Measurements from ENCODE around the gene SCYL3.
"Not testable (repeated sequence)": the region's sequence is repeated elsewhere in the genome, so short reads cannot be mapped to it uniquely, and the experiment has no call there.

Gene SCYL3

DNA sequence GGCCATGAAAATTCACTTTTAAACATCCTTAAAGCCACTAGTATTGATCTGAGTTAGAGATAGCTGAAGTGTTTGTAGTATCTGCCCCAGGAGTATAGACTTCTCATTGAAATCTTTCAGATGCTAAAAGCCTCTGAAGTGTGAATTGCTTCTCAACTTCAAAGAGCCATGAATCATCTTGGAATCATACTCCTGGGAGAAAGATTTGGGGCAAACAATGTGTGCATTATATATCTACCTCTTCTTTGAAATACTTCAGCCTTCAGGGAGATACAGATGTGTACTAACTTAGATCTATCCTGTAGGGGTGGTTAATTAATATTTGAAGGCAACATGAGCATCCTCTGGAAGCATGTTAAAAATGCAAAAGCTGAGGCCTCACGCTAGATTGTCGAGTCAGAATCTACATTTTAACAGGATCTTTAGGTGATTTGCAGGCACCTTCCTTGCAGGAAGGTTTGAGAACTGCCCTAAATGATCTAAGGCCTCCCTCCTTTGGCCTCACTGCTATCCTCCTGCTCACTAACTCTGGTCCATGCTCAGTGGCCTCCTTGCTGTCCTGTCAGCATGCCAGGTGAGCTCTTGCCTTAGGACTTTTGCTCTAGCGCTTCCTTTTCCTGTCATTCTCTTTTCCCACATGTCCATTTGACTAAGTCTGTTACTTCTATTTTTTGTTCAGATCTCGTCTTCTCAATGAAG is 6.0 kb upstream of the SCYL3 start:
- DNase-seq (ENCODE audit: low spot score) = no peak

DNA sequence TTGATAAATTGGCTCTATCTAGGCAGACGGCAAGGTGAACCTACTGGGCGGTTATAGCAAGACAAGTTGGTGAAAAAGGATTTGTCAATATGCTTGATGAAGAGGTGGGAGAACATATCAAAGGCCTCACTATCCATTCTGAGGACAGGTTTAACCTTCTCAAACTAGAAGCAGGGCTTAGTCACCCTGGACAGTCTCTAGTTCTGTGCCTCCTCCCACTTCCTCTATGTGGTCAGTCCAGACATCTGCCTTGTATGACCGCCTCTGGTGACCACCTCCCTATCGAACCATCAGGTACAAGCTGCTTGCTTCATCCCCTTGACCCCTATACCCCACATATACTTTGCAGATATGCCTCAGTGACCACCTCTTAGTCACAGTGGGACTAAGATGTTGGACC is 2.3 kb upstream of the SCYL3 start:
- no peak for DNase-seq (ENCODE audit: low spot score)

DNA sequence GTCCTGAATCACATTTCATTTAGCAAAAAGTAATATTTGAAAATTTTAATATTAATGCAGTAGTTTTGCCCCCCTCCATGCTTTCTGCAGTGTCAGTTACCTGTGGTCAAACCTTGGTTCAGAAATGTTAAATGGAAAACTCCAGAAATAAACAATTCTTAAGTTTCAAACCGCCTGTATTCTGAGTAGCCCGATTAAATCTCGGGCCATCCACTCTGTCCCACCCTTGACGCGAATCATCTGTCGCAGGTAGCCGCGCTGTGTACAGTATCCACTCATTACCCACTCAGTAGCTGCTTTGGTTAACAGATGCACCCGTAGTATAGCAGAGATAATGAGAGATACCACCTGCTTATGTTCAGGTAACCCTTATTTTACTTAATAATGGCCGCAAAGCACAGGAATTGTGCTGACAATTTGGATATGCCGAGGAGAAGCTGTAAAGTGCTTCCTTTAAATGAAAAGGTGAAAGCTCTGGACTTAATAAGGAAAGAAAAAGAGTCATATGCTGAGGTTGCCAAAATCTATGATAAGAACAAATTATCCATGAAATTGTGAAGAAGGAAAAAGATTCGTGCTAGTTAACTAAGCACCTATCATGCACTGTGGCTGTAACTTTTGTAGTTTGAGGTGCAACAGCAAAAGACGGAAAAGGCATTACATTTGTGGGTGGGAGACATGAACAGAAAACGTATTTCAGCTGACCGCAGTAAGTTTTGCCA is 889 bp upstream of the SCYL3 start:
- DNase-seq (ENCODE audit: low spot score) = no peak

DNA sequence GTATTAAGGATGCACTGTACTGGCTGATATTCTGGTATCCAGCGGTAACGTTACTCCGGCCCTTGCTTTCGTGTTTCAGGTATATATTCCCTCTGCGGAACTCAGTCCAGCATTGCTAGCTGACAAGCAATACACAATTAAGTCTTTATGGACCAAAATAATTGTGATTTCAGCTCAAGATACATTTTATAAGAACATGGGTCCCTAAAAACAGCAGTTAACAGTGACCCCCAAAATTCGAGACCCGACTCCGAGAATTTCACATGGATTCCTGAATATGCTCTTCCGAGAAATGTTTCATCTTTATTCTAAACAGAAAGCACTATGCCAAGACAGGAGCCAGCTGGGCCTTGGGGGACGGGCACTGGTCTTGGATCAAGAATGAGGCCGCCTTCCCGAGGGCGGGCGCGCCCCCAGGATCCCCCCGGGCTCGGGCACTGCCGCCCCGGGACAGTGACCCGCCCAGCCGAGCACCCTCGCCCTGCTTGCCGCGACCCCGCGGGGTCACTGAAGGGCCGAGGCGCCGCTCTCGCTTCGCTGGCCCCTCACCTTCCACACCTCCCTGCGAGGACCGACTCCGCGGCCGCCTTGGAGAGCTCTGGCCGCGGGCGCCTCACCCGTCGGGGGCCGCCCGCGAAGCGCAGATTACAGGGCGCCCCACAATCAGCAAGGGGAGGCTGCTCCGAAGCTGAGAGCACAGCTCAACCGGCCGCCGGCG is 610 bp downstream of the SCYL3 start:
- DNase-seq (ENCODE audit: low spot score) = no peak

DNA sequence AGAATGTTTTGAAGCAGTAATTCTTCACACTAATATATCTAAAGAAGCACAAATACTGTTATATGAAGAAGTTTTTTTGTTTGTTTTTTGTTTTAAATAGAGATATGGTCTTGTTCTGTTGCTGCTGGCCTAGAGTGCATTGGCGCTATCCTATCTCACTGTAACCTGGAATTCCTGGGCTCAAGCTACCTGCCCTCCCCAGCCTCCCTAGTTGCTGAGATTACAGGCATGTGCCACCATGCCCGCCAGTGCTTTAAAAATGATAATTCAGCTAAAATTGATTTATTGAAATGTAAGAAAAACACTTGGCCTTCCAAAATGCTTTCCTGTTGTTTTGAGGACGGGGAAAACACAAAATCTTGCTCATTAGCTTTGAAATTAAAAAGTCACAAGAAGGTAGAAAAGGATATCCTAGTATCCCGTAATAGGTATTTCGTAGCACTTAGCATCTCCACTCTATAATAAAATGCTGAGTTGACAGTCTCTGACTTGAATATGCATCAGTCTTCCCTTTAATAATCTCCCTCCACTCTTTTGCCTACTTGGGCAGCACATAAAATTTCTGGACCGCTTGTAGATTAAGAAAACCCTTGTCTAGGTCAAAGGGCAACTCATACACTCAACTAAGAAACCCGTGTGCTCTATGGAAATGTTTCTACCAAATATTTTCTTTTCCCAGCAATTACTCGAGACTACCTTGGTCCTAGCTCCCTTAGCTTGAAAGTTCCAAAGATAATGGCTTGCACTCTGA is 1.3 kb downstream of the SCYL3 start:
- no peak for DNase-seq (ENCODE audit: low spot score)

DNA sequence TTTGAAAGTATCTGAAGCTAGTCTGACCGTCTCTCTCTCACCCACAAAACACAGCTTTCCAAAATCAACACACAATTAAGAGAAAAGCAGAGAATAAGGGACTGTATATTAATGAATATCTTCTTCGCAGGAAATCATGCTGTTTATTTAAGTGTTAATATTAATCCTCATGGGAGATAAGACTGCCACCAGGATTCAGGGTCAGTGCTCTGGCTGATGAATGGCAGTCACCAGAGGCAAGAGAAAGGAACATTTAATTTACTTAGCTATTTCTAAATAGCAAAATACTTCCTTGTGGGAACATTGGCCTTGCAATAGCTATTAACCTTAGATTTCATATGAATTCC is 2.2 kb downstream of the SCYL3 start:
- no peak for DNase-seq (ENCODE audit: low spot score)

DNA sequence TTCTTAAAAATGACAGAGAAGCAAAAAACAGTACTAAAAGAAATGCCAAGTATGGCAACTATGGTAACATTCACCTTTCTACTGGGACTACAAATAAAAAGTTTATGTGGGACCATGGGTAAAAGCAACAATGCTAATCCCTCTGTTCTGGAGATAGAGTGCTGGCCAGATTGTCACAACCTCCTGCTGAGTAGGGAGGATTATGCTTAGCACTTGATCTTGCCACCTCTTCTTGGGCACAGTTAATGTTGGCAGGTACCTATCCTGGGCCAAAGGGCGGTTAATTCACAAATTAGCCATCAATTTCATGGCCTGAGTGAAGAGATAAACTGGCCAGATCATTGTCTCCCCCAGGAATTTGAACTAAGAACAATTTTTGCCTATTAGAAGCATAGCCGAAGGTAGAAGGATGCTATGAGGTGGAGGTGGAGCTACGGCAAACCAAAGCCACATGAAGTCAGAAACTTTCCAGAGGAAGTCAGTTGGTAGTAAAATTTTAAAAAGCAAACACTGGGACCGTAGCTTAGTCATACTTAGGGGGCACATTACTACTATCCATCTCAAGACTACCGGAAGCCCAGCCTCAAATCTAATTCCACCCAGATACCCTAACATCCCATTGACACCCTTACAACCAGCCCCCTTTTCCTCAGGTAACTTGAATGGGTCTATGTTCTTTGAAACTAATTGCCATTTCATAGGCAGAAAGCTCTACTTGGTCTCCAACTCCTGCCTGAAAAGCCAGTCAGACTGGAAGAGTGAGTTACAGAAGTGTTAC is 2.7 kb downstream of the SCYL3 start:
- no peak for DNase-seq (ENCODE audit: low spot score)

DNA sequence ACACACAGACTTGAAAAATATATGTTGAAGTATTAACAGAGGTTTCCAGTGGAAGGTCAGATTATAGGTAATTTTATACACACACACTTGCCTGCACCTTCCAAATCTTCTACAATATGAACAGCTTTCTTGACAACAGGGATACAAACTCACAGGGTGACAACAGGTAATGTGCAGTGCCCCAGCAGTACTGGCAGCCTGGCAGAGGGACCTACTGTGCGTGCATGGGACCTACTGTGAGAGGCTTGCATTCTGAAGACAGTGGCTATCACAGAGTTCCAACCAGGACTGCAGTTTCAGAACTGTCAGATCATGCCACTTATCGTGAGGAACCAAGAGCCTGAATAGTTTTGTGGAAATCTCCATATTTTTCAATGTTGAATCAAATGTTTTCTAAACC is 3.8 kb downstream of the SCYL3 start:
- no peak for DNase-seq (ENCODE audit: low spot score)

DNA sequence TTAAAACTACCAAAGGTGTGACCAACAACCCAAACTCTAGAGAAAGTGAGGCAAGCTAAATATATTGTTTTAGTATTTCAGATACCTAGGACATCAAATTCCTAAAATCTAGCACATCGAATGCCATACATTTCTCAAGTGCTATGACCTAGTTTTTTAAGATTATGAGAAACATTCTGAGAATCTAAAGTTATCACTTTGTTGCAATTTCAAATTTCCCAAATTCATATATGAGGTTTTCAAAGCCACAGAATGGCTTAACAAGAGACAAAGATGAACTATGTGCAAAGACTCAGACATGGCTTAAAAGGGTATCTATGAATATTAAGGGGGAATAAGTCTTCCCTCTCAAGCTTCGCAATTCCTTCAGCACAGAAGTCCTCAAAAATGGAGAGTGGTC is 6.8 kb downstream of the SCYL3 start:
- DNase-seq (ENCODE audit: low spot score) = no peak

DNA sequence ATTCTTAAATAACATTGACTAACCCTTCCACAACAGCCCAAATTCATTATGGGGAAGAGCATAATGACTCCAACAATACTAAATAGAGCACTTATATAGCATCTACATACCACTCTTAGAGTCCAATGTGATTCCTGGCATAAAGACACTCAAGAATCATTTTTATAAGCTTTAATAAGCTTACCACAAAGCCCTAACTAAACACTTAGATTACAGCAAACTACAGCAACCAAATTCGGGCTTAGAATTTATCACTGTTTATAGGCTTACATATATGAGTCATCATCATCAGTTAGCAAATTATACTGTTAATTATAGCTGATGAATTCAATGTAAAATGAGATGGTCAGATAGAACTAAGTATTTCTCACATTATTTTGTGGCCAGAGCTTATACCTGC is 7.3 kb downstream of the SCYL3 start:
- no peak for DNase-seq (ENCODE audit: low spot score)

DNA sequence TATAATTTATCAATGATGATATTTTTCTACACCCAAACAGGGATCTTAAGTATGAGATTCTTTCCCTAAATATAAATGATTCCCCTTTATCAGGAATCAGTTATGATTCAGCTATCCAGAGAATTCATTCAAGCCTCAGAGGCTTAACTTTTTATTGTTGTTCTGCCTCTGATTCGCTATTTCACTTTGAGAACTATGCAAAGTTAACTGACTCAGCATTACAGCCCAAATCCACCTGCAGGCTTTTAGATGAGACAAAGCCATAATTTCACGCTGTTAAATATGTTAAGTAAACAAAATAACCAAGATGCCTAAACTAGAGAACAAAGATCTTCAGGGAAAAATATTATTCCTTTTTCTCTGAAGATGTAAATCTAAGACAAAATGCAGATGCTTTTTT is 8.5 kb downstream of the SCYL3 start:
- no peak for DNase-seq (ENCODE audit: low spot score)

DNA sequence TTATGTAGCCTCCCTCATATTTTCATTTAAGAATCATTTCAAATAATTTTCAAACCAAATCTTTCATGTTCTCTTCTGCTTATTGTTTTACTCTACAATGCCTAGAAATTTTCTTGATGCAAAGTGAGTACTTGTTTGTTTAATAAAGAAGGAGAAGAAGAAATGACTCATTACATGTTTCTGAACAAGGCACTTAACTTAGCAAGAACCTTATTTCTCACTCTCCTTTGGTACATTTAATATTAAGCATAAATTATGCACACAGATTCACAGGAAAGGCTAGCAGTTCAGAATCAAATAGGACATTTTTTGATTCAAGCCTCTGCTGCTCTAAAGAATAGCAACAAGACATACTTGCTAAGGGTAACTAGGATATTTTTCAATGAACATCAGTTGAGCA is 9.1 kb downstream of the SCYL3 start:
- DNase-seq (ENCODE audit: low spot score) = no peak

DNA sequence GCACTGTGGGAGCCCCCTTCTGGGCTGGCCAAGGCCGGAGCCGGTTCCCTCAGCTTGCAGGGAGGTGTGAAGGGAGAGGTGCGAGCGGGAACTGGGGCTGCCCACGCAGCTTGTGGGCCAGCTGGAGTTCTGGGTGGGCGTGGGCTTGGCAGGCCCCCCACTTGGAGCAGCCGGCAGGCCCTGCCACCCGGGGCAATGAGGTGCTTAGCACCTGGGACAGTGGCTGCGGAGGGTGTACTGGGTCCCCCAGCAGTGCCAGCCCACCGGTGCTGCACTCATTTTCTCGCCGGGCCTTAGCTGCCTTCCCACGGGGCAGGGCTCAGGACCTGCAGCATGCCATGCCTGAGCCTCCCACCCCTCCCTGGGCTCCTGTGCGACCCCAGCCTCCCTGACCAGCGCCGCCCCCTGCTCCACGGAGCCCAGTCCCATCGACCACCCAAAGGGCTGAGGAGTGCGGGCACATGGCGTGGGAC is 11.6 kb downstream of the SCYL3 start:
- DNase-seq (ENCODE audit: low spot score) = no peak

DNA sequence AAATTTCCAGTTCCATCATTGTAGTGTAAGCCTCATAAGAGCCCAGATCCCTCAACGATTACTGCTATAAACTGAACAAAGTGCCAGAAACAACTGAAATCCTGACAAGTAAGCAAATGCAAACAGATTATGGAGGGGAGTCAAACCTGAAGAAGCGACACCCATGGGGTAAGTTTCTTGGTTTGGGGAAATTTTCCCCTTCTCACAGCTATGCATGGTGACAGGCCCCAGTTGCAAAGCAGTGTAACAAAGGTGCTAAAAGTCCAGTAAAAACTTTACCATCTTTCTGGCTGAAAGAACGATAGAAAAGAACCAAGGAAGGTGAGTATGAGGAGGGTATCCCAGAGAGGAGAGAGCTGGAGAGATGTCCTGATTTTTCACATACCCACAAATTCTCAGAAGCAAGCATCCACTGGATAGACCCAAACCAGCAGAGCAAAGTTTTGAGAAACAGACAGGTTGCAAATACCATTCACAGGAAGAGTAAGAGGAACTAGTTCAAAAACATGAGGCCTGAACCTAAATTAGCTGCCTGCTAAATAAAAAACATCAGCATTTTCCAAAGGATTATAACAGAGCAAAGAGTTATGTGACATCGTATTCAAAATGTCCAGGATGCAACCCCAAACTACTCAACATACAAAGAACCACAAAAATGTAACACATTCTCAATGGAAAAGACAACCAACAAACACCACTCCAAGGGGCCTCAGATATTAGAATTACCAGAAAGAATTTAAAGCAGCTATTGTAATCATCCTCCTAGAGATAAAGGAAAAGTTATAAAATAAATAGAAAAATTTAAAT is 14.5 kb downstream of the SCYL3 start:
- DNase-seq (ENCODE audit: low spot score) = no peak

DNA sequence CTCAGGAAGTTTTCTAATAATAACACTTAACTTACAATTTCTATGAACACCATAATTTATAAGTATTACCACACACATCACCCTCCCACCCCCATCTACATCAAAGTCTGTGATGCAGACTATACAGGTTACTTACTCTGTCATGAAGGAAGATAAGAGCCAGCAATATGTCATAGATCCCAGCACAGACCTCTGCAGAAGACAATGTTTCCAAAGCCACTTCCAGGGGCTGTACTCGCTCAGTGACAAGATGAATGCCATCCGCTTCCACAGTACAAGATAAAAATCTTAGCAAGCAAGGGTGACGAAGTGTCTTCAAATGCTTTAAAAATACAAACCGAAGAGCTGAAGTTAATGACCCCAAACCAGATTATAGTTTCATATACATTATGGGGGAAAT is 15.2 kb downstream of the SCYL3 start:
- DNase-seq (ENCODE audit: low spot score) = no peak

DNA sequence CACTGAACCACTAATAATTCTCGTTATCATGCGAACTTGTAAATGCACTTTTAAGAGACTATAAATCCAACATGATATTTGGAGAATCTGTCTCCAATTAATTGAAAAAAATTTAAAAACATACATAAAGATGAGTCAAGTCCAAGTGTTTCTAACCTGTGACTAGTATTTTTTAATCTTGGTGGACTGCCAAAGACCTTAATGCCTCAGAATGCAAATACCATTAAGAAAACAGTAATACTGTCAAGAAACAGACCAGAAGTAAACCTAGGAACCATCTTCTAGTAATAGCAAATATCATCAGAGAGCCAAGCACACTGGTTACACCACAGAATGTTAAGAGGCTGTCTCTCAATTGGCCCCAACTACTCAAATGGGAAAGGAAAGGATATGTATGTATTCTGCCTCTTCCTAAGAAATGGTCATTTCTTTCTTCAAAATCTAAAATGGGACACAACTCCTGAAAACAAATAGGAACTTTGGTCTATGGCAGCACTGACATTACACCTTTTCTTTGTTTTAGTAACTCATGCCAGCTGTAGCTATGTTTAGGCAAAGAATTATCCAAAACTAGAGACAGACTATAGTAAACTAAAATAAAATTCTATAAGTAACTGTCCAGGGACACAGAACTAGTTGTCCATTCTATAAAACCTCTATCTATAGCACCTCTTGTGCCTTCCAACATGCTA is 15.8 kb downstream of the SCYL3 start:
- no peak for DNase-seq (ENCODE audit: low spot score)

DNA sequence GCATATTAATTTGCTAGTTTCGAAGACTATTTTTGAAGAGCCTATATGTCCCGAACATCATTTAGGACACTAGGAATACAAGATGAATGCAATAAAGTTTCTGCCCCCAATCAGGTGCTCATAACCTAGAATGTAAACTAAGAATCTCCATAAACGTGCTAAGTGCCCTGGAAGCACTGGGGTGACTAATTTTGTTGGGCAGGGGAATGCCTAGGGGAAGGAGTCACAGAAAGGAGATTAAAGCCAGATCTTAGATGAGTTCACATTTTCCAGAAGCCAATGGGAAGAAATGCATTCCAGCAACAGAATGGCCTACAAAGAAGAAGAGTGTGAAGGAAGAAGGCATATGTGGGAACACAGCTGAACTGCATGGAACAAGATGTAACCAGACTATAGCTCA is 19.5 kb downstream of the SCYL3 start:
- DNase-seq (ENCODE audit: low spot score) = no peak

DNA sequence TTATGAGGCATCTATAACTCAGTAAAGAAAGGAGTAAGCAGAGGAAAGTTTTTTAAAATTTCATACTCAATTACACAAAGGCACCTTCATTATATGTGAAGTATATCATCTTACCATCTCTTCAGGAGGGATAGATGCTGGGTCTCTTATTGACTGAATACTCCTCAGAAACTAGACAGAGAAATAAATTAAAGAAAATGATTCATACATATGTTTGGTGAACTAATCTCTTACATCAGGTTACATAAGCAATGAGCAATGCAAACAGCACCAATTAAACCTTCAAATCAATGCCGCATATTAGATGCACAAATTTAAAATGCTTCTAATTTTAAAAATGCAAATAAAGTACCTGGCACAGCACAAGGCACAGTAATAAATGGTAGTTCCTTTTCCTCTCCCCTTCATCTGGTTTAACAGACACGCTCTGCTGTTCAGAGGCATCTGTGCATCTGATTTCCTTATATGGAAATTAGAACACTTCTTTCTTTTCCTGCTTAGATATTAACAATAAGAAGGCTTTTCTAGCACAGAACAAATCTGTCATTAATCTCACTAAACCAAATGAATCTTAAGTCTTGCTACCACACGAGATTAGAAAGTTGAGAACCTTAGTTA is 20.0 kb downstream of the SCYL3 start:
- DNase-seq (ENCODE audit: low spot score) = no peak

DNA sequence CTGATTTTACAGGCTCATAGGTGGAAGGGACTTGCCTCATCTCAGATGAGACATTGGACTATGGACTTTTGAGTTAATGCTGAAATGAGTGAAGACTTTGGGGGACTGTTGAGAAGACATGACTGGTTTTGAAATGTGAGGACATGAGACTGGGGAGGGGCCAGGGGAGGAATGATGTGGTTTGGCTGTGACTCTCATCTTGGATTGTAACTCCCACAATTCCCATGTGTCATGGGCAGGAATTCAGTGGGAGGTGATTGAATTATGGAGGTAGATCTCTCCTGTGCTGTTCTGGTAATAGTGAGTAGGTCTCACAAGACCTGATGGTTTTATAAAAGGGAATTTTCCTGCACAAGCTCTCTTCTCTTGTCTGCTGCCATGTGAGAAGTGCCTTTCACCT is 20.8 kb downstream of the SCYL3 start:
- DNase-seq (ENCODE audit: low spot score) = no peak

DNA sequence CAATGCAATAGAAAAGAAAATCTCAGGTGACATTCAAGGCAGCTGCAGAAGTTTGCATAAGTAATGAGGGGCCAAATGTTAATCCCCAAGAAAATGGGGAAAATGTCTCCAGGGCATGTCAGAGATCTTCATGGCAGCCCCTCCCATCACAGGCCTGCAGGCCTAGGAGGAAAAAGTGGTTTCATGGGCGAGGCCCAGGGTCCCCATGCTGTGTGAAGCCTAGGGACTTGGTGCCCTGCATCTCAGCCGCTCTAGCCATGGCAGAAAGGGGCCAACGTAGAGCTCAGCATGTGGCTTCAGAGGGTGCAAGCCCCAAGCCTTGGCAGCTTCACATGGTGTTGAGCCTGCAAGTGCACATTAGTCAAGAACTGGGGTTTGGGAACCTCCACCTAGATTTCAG is 21.7 kb downstream of the SCYL3 start:
- DNase-seq (ENCODE audit: low spot score) = not testable (repeated sequence)

Measured in ecto neural progenitor cell (in vitro differentiated cells).